HepG2 (cell line): ENCODE results near the gene TSHZ2. TPM values are rescaled to one million over a fixed set of nuclear protein-coding genes. Genes with fewer than 3 reads are reported as not detected.

Experiments
- ADNP ChIP-seq: sonication (generic); formaldehyde crosslinking; IDR thresholded peaks from 2 replicates; pipeline ENCODE4 v1.4.0; 2020; ENCODE audit warnings: missing genetic modification reagents
- CEBPB ChIP-seq: IDR thresholded peaks from 2 replicates; pipeline ENCODE4 v1.6.1; 2011; ENCODE audit warnings: low read depth, low read length, improper control_type of control experiment, borderline replicate concordance
- GFI1 ChIP-seq: sonication (generic); formaldehyde crosslinking; IDR thresholded peaks from 2 replicates; pipeline ENCODE4 v1.5.0; 2020; ENCODE audit warnings: missing genetic modification reagents, mild to moderate bottlenecking, borderline replicate concordance
- MATR3 ChIP-seq: sonication (generic); formaldehyde crosslinking; IDR thresholded peaks from 2 replicates; pipeline ENCODE4 v1.4.0; 2020; ENCODE audit warnings: missing genetic modification reagents
- MBNL3 ChIP-seq: fragments of 250-450 bp; sonication (Bioruptor Pico); conservative IDR thresholded peaks from 2 replicates; pipeline ENCODE4 v1.8.0; 2022; ENCODE audit warnings: mild to moderate bottlenecking, inconsistent platforms
- MEIS1 ChIP-seq: sonication (generic); formaldehyde crosslinking; IDR thresholded peaks from 2 replicates; pipeline ENCODE4 v1.9.0; 2021; ENCODE audit warnings: mild to moderate bottlenecking, missing genetic modification reagents, moderate library complexity, borderline replicate concordance
- MIER2 ChIP-seq: IDR thresholded peaks from 2 replicates; pipeline ENCODE4 v1.6.1; 2016; ENCODE audit warnings: missing biosample characterization, missing genetic modification reagents
- PAXIP1 ChIP-seq: sonication (generic); formaldehyde crosslinking; conservative IDR thresholded peaks from 2 replicates; pipeline ENCODE4 v1.4.0; 2020; ENCODE audit warnings: mild to moderate bottlenecking, missing genetic modification reagents, moderate library complexity
- POGK ChIP-seq: sonication (generic); formaldehyde crosslinking; conservative IDR thresholded peaks from 2 replicates; pipeline ENCODE4 v1.8.0; 2022; ENCODE audit warnings: mild to moderate bottlenecking, moderate library complexity, missing genetic modification reagents
- RBM39 ChIP-seq: fragments of 200-400 bp; formaldehyde crosslinking; IDR thresholded peaks from one replicate; pipeline ENCODE4 v1.6.1; 2018; ENCODE audit warnings: antibody characterized with exemption, mild to moderate bottlenecking, low read depth, low read length; ENCODE audit not compliant: poor library complexity, severe bottlenecking
- SALL2 ChIP-seq: sonication (generic); formaldehyde crosslinking; IDR thresholded peaks from 2 replicates; pipeline ENCODE4 v1.8.1; 2023; ENCODE audit warnings: mild to moderate bottlenecking, missing genetic modification reagents, inconsistent platforms
- SOX13 ChIP-seq, 3 experiments: fragments of 450-650 bp in 1 of 3; sonication (generic) in 1 of 3; formaldehyde crosslinking in 1 of 3; IDR thresholded peaks in 2 of 3; conservative IDR thresholded peaks in 1 of 3; 2 replicates each; pipeline versions ENCODE4 v1.5.0 to v1.6.1; 2016 to 2020; ENCODE audit warnings: antibody characterized with exemption in 1 of 3, mild to moderate bottlenecking in 1 of 3, missing compliant biosample characterization in 1 of 3, missing genetic modification reagents in 1 of 3, moderate library complexity in 1 of 3
- SOX5 ChIP-seq: IDR thresholded peaks from 2 replicates; pipeline ENCODE4 v1.6.1; 2016; ENCODE audit warnings: borderline replicate concordance
- ZBTB26 ChIP-seq: IDR thresholded peaks from 2 replicates; pipeline ENCODE4 v1.6.1; 2016; ENCODE audit warnings: missing compliant biosample characterization, missing genetic modification reagents, borderline replicate concordance
- ZNF563 ChIP-seq: sonication (generic); formaldehyde crosslinking; IDR thresholded peaks from 2 replicates; pipeline ENCODE4 v1.8.0; 2022; ENCODE audit warnings: mild to moderate bottlenecking, moderate library complexity, missing genetic modification reagents
- ZNF687 ChIP-seq: sonication (generic); formaldehyde crosslinking; IDR thresholded peaks from 2 replicates; pipeline ENCODE4 v1.5.1; 2020; ENCODE audit warnings: mild to moderate bottlenecking, missing genetic modification reagents, moderate library complexity
- polyA plus RNA-seq, 8 experiments: library from polyadenylated mRNA; depleted of rRNA in 3 of 8; stranded (reverse) in 7 of 8; unstranded in 1 of 8; fragments of >200 nt; fragmentation: Illumina TruSeq in 4 of 8; extraction: Trizol in 4 of 8; gene quantifications; 2 replicates each; pipeline versions ENCODE4 v1.2.1 to v1.2.3, GENCODE V29; 2011 to 2016; ENCODE audit warnings: low read depth in 4 of 8, missing spikeins in 1 of 8, mixed read lengths in 1 of 8; ENCODE audit not compliant: insufficient read depth in 1 of 8
- total RNA-seq, 5 experiments: library from RNA; depleted of rRNA; stranded (reverse); fragments of >200 nt; fragmentation: Illumina TruSeq; extraction: Trizol; gene quantifications; 2 replicates each; pipeline ENCODE4 v1.2.3, GENCODE V29; 2016; ENCODE audit warnings: low read depth in 1 of 5
- TF ChIP-seq, protein P1 (sequence below): sonication (generic); formaldehyde crosslinking; IDR thresholded peaks from 2 replicates; pipeline ENCODE4 v1.4.0; 2020; ENCODE audit warnings: missing genetic modification reagents; ENCODE audit errors: not compliant biosample characterization

TSHZ2 gene
- total and polyA plus RNA-seq, 2 of the 13 experiments (the other 11 are each of a cell fraction or from before 2014, with no cell fraction given), result 0.01 TPM; not detected in 1

DNA sequence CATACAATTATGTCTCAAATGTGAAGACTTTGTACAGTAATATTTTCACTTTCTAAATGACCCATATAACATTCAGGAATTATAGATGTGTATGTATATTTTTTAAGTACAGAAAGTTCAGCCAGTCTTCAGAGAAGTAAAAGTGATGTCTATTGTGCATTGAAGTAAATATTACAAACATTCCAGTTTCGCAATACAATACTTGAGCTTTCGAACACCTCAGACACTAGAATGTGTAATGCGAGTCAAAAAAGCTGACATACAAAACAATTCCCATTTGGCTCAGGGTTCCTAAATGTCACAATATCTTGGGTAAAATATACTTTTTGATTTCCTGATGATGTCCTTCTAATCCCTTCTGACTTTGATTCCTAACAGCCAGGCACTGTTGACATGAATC is 520.1 kb downstream of the TSHZ2 start (continued):
- TF ChIP-seq RBM39 (no peak), ZNF563 (CRISPR knock-in tag) (no peak), GFI1 (CRISPR knock-in tag) (no peak), ADNP (CRISPR knock-in tag) (no peak), ZNF687 (CRISPR knock-in tag) (no peak), MATR3 (no peak), MEIS1 (CRISPR knock-in tag) (no peak), MIER2 (CRISPR knock-in tag) (no peak), SOX5 (CRISPR knock-in tag) (peak; percentile 66; the same call in 1 of the 2 replicates), POGK (CRISPR knock-in tag) (no peak), SOX13 (IDR thresholded peaks at IDR 0.05) (peak; percentile 12; the same call in 1 of the 2 replicates), SOX13 (CRISPR knock-in tag; conservative IDR thresholded peaks at IDR 0.05 in 1 of 2, IDR thresholded peaks at IDR 0.05 in 1 of 2) (peak in 1 of 2 experiments; percentile 61; a peak in 1 of 4 replicates), ZBTB26 (CRISPR knock-in tag) (no peak), MBNL3 (CRISPR knock-in tag) (no peak), CEBPB (peak; percentile 97), PAXIP1 (peak; percentile 37; the same call in 1 of the 2 replicates), SALL2 (no peak)
- TF ChIP-seq, protein P1, sequence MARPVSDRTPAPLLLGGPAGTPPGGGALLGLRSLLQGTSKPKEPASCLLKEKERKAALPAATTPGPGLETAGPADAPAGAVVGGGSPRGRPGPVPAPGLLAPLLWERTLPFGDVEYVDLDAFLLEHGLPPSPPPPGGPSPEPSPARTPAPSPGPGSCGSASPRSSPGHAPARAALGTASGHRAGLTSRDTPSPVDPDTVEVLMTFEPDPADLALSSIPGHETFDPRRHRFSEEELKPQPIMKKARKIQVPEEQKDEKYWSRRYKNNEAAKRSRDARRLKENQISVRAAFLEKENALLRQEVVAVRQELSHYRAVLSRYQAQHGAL (CRISPR knock-in tag), result no peak
